GM21737 (cell line): Measurements from ENCODE around the gene TMEM18.

Source experiments
- ATAC-seq: cut with Tn5 transposase; IDR thresholded peaks from one replicate; pipeline ENCODE4 v1.9.1; 2021; ENCODE audit warnings: mild to moderate bottlenecking, moderate library complexity; ENCODE audit not compliant: unreplicated experiment

TMEM18 gene

DNA sequence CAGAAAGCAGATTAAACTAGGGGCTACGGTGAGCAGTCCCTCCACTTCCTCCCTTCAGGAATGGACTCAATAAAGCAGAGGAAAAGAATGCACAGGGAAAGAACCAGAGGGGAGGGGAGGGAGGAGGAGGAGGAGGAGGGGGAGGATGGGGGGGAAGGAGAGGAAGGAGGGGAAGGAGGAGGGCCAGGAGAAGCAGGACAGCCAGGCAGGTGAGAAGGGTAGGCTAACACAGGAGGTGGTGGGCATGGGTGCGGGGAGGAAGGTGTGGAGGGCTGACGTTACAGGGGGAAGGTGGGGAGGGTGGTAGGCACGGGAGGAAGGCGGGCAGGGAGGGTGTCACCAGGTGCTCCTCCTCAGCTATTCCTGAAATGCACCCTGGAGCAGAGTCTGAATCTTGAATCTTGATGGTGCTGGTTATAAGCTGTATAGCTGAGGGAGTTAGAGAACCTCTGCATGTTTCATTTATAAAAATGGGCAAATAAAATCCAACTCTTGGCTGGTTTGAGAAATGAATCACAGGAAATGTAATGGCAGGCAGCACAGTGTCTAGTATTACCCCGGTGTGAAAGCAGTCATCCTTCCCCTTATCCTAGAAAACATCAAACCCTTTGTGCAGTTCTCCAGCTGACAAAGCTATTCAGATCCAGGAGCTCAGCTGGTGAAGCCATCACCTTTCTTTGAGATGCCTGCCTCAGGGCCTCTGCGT, 3.4 kb downstream of the TMEM18 start:
- no peak for ATAC-seq

DNA sequence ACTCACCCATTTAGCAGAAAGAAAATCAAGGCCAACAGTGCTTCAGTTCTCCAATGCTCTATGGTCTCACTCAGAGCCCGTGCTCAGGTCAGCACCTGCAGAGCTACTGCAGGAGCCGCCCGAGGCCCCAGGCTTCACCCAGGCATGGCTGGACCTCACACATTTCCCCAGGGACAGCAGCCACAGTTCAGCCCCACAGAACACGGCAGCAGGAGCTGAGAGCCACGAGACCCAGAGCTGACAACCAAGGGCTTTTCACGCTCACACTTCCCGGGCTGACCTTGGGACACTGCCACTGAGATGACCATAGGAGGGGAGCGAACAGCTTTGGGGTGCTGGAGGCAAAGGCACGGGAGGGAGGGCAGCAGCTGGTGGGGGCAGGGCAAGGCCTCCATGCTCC, 4.2 kb downstream of the TMEM18 start:
- no peak for ATAC-seq

DNA sequence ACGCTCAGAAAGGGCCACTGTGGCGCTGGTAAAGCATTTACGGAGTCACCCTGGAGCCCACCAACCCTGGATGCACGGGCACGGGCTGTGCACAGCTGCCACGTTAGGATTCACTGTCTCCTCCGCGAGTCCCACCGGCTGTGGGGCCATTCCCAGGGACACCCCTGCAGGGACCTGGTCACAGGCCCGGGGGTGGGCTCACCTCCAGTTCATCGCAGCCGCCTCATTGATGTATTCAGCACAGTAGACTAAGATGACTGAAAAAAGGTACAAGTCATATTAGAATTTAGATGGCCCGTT, 4.7 kb downstream of the TMEM18 start:
- ATAC-seq = no peak

DNA sequence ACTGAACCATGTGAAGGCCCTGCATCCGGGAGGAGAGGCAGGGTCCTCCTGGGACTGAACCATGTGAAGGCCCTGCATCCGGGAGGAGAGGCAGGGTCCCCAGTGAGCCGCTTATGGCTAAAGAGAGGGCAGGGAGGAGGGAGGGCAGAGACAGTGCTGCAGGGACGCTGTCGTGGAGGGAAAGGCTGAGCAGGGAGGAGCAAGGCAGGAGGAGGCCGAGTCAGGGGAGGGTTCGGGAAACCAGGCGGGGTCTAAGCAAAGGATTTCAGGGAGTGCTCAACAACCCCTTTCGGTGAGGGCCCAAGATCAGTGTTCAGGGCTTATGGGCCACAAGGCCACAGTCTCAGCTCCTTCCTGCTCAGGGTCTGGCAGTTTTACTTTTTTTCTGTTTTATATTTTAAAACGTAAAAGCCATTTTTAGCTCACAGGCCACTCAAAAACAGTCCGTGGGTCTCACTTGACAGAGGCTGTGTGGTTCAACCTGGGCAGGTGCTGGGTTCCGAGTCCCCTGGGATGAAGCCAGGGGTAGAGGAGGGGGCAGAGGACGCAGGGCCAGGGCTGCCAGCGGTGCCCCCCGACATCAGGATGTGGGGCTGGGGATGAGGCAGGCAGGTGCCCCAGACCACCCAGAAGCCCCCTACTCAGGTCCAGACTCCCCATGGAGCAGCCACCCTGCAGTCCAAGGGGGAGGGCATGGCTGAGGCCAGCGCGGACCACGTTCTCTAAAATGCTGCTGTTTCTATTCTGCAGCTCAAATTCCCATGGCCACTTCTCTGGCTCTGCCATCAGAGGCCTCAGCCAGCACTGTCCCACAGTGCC, 5.2 kb downstream of the TMEM18 start:
- no peak for ATAC-seq

DNA sequence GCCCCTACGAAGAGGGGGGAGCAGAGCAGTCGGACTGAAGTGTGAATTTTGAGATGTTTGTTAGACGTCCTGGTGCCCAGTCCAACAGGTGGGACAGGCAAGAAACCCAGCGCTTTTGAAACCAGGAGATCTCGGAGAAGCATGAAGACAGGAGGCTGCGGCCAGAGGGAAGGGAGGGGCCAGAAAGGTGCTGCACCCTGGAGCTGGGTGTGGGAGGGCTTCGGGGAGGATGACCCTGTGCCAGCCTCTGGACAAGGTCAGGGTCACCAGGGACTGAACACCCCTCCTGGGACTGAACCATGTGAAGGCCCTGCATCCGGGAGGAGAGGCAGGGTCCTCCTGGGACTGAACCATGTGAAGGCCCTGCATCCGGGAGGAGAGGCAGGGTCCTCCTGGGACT, 6.1 kb downstream of the TMEM18 start:
- no peak for ATAC-seq

DNA sequence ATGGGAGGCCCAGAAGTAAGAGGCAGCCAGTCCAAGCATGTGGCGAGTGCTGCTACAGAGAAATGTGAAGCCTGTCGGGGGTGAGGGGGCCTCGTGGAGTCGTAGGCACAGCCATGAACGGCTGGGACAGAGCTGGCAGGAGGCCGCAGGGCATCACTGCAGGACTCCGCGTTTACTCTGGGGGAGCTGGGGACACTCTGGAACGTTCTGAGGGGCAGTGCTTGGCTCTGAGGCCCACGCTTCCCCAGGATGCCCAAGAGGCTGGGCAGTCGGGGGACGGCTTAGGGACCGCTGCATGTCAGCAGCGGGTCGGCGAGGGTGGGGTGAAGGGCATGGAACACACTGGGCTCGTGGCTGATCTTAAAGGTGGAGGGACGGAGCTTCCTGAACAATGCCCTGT, 6.6 kb downstream of the TMEM18 start:
- ATAC-seq = no peak

DNA sequence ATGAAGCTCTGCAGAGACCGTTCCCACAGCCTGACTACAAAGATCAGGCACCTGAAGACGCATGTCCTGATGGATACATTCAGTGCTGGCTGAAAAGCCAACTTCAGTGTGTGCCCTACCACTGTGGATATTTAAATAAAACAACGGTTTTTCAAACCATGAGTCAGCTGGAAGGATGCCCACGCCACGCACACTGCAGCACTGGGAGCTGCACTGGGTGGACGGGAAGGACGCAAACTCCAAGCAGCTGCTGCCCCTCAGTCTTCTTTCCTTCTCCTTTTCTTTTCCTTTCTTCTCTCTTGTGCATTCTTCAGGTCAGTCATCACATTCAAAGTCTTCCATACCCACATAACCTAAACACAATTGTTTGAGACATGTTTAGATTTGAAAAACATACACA, 7.9 kb downstream of the TMEM18 start:
- ATAC-seq = no peak

DNA sequence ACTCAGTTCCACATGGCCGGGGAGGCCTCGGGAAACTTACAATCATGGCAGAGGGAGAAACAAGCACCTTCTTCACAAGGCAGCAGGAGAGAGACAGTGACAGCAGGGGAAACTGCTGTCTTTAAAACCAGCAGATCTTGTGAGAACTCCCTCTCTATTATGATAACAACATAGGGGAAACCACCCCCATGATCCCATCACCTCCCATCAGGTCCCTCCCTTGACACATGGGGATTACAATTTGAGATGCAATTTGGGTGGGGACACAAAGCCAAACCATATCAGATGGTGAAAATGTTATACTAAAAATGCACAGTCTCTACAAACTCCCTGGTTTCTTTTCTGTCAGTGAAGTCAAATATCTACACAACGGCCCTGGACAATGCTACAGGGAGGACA, 9.2 kb downstream of the TMEM18 start:
- no peak for ATAC-seq

DNA sequence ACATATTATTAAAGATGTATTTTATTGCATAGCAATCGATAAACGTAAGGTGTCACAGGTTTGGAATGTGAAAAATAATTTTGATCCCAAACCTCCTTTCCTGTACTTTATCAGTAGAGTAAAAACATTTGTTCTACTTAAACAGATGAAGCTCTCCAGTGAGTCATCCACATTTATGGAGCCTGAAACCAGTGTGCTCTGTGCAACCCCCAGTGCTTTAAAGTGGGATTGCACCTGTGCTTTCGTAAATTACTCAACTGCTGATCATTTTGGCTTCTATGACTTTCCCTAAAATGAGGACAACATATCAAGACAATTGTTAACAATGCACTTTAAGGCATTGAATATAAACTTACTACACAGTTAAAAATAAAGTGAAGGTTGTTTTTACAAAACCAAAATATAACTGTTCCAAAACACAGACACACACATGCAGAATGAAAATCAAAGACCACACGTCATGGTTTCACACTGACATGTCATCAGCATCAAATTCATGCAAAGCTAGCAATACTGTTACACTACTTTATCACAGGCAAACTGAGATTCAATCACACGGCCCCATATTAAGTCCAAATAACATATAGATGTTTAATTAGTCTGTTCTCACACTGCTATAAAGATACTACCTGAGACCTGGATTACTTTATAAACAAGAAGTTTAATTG, 9.7 kb downstream of the TMEM18 start:
- no peak for ATAC-seq

DNA sequence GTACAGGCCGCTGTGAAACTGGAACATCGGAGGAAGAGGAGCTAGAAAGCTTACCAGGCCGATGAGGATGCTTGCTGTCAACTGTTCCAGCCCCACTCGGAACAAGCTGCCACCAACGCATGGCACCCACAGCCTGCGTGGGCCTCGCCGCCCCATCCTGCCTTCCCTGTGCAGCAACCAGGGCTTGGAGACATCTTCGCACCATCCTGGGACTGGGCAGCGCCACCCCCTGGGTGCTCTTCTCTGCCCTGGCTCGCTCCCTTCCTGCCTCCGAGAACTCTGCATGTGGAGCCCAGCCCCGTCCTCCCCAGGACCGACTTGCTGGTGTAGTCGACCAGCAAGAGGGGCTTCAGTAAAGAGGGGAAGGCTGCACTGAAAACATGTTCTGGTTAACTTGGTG, 10.8 kb downstream of the TMEM18 start:
- ATAC-seq = no peak

DNA sequence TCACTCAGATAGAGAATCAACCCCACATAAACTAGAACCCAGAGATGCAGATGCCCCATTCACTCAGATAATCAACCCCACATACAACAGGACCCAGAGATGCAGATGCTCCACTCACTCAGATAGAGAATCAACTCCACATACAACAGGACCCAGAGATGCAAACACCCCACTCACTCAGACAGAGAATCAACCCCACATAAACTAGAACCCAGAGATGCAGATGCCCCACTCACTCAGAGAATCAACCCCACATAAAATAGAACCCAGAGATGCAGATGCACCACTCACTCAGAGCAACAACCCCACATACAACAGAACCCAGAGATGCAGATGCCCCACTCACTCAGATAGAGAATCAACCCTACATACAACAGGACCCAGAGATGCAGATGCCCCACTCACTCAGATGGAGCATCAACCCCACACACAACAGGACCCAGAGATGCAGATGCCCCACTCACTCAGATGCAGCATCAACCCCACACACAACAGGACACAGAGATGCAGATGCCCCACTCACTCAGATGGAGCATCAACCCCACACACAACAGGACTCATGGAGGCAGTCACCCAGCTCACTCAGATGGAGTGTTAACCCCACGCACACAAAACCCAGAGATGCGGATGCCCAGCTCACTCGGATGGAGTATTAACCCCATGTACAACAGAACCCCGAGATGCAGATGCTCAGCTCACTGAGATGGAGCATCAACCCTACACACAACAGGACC, 11.7 kb downstream of the TMEM18 start:
- no peak for ATAC-seq

DNA sequence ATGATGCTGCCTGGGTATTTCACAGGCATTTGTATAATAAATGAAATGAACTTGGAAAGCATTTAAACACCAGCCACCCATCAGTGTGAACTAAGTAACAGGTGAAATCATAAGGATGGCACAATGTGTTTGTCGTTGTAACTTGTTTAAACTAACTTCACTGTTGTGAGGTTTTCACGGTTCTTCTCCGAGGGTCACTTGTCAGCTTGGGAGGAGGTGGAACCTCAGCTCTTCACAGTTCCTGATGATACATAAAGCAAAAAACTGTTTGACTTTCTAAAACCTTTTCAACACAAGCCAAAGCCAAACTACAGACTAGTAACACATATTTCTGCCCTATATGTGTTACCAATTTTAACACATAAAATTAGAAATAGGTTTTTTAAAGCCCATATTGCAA, 13.1 kb downstream of the TMEM18 start:
- ATAC-seq = no peak

DNA sequence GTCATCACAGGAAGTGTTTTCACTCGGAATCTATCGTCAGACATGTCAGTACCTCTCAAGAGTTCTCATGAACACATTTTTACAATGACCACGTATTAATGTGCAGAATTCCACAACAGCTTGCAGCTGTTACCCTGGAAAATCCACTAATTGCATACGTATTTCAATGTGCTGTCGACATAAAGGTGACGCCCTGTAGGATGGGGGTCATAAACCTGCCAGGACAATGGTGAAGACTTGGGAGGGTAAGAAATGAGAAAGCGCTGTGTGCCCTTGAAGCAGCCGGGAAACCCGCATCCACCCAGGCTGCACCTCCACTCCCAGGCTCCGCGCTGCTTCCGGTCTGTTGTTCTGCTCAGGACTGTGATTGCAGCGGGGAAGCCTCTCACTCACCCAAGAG, 14.0 kb downstream of the TMEM18 start:
- no peak for ATAC-seq

DNA sequence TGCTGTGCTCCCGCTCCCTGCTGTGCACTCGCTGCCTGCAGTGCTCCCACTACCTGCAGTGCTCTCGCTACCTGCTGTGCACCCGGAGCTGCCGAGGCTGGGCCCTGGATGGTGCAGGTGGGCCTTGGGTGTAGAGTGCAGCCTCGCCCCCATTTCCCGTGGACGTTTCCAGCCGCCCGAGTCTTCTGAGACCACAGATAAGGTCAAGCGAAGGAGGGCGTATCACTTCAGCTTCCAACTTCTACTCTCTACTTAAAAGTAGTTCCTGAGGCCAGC, 15.9 kb downstream of the TMEM18 start:
- no peak for ATAC-seq

DNA sequence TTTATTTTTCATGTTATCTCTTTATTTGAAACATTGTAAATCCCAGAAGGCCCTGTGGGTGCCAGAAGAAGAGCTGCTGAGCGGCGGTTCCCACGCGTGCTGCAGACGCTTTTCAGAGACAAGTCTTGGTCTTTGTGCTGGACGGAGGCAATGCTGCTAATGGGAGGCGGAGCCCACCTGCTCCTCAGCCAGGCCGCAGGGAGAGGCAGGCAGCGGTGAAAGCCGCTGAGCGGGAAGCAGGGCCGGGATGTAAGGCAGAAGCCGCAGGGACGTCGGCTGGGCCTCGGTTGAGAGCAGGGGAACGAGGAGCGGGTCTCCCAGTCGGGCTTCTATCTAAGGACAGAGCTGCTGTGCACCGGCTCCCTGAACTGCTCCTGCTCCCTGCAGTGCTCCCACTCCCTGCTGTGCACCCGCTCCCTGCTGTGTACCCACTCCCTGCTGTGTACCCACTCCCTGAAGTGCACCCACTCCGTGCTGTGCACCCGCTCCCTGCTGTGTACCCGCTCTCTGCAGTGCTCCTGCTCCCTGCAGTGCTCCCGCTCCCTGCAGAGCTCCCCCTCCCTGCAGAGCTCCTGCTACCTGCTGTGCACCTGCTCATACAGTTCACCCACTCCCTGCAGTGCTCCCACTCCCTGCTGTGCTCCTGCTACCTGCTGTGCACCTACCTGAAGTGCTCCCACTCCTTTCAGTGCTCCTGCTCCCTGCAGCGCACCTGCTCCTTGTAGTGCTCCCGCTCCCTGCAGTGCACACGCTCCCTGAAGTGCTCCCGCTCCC, 16.4 kb downstream of the TMEM18 start:
- ATAC-seq = no peak

DNA sequence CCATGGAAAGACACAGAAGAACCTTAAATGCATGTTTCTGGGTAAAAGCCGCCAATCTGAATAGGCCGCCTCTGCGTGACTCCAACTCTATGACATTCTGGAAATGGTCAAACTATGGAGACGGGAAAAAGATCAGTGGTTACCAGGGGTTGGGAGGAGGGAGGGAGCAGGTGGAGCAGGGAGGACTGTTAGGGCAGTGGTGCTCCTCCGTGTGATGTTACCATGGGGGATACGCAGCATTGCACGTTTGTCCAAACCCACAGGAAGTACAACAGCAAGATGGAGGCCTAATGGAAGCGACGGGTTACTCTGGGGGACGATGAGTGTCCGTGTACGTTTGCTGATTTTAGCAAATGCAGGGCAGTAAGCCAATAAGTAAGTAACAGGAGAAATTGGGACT, 17.2 kb downstream of the TMEM18 start:
- ATAC-seq = no peak

DNA sequence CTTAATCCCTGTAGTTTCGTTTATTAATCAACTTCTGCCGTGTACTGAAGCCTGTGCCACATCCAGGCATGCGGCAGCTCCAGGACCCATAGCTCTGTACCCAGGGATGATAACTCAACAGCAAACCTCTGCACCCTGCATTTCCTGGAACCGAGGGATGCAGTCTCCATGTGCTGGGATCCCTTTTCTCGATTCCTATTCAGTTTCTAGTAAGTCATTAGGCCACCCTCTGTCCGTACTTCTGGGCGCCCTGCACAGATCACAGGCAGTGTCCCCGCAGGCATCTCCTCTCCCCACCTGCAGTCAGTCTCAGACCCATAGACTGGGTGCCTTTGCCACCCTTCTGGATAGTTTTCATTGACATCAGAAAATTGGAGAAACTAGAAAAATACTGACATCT, 18.8 kb downstream of the TMEM18 start:
- no peak for ATAC-seq

DNA sequence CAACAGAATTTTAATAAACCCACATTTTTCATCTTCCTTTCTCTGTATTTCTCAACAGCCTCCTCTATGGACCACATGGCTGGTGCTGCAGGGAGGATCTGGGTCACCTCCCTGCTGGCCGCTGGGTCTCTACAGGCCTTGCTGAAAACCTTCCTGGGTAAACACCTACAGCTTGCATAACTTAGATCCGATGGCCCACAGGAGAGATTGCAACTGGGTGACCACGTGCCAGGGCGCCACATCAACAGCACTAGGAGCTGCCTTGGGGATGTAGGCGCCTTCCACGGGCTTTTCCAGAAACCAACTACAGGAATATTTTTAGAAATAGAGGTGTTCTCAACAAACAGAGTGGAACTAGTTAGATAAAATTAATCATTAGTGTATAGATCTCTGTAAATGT, 19.4 kb downstream of the TMEM18 start:
- no peak for ATAC-seq

DNA sequence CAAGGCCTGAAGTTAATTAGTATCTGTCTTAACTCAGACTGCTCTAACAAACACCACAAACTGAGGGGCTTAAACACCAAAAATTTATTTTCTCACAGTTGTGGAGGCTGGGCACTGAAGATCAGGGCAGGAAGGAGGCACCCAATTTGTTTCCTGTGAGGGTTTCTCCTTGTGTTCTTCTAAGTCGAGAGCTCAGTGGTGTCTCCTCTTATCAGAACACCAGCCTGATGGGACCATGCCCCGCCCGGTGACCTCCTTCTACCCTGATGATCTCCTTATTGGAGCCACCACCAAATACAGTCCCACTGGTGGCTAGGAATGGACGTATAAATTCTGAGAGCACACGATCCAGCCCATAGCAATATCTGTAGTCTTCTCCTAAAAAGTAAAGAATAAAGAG, 20.5 kb downstream of the TMEM18 start:
- no peak for ATAC-seq

DNA sequence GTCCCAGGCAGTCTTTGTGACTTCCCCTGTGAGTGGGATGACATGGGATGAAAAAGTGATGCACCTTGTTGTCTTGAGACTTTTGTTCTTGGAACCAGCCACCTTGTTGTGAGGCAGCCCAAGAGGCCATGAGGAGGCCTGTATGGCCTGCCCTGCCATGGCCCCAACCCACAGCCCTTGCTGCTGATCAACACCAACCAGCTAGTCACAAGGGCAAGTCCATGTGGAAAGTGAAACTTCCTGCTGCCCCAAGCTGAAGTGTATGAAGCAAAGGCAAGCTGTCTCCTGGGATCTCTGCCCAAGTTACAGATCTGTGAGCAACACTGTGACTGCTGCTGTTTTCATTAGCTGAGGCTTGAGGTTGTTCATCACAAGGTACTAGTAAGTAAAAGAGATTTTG, 21.6 kb downstream of the TMEM18 start:
- ATAC-seq = no peak

DNA sequence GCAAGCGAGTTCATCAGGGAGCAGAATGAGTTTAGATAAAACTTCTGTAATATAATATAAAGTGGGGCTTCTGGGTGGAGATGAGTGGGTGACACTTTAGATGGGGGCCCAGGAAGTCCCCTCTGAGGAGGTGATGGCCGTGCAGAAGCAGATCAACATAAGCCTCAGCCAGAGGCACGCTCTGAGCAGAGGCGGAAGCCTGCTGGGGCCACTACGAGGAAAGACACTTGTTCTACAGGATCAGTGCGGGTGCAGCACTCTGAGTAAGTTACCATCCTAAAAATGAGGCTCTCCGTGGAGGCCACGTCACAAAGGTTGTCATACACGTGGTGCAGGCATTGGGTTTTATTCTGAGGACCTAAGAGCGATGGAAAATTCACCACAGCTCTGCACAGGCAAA, 22.3 kb downstream of the TMEM18 start:
- no peak for ATAC-seq
